T-helper 17 cell (primary cell): ENCODE data around the gene RPL10. TPM values are rescaled to one million over a fixed set of nuclear protein-coding genes. Genes with fewer than 3 reads are reported as not detected.

Source experiments
- ATAC-seq: fragments of 150-1000 bp; cut with Tn5 transposase; 2 replicates; pipeline ENCODE4 v1.10.0; 2021; ENCODE audit warnings: mild to moderate bottlenecking, moderate library complexity
- DNase-seq, 3 donors: peaks; one replicate each; pipeline versions ENCODE4 v3.0.0 to v3.0.0-alpha.2; 2020 to 2021
- H3K9me3 ChIP-seq: one replicate; pipeline ENCODE4 v1.7.0; 2013; ENCODE audit warnings: low read length, mild to moderate bottlenecking; ENCODE audit not compliant: control insufficient read depth, poor library complexity, severe bottlenecking
- H3K27ac Mint-ChIP-seq: one replicate; pipeline ENCODE4 v1.8.0; 2022; ENCODE audit warnings: mild to moderate bottlenecking, moderate library complexity, mixed read lengths
- H3K27me3 Mint-ChIP-seq: one replicate; pipeline ENCODE4 v1.8.0; 2022; ENCODE audit warnings: mixed read lengths
- H3K36me3 Mint-ChIP-seq: one replicate; pipeline ENCODE4 v1.8.0; 2022; ENCODE audit warnings: low read depth, mixed read lengths
- H3K4me1 Mint-ChIP-seq: one replicate; pipeline ENCODE4 v1.8.0; 2022; ENCODE audit warnings: mild to moderate bottlenecking, mixed read lengths
- H3K4me3 Mint-ChIP-seq: one replicate; pipeline ENCODE4 v1.8.0; 2022; ENCODE audit warnings: mild to moderate bottlenecking, moderate library complexity, mixed read lengths
- total RNA-seq, 4 donors: library from RNA in 2 of 4; stranded (reverse) in 2 of 4; gene quantifications; one replicate each; pipeline ENCODE4 v1.2.3 and lab custom pipeline; 2022 to 2026

RPL10 gene
- total RNA-seq, 2 donors from 2014 or later = 4,596 to 4,820 TPM

- ATAC-seq (no peak), DNase-seq (peak in 1 of 3 donors; percentile 6)
- Mint-ChIP-seq H3K36me3 (no peaks in the 10 kb centered on the region), H3K27me3 (no peaks in the 10 kb centered on the region), H3K4me1 (peaks cover 22% of the 10 kb centered on the region), H3K27ac (peak overlapping the region; percentile 3), H3K4me3 (no peak overlapping the region)
- H3K9me3 ChIP-seq = no peaks in the 10 kb centered on the region
Observed at GRCh38 chrX:154355094-154355775, 42.9 kb upstream of the RPL10 start.

GRCh38 chrX:154355776-154356140, 42.4 kb upstream of the RPL10 start:
- H3K36me3 Mint-ChIP-seq = no peaks in the 10 kb centered on the region
- no peaks in the 10 kb centered on the region for H3K27me3 Mint-ChIP-seq
- ATAC-seq (no peak), DNase-seq (no peak)
- peaks cover 22% of the 10 kb centered on the region for H3K4me1 Mint-ChIP-seq
- peak overlapping the region; percentile 3 for H3K27ac Mint-ChIP-seq
- no peaks in the 10 kb centered on the region for H3K9me3 ChIP-seq
- no peak overlapping the region for H3K4me3 Mint-ChIP-seq

- H3K4me1 Mint-ChIP-seq = peaks cover 20% of the 10 kb centered on the region
Observed at GRCh38 chrX:154356596-154356995, 41.6 kb upstream of the RPL10 start.

GRCh38 chrX:154357205-154357604, 41.0 kb upstream of the RPL10 start:
- peak in 1 of 3 donors; percentile 3 for DNase-seq
- ATAC-seq = no peak
- Mint-ChIP-seq H3K36me3 (no peaks in the 10 kb centered on the region), H3K4me1 (peaks cover 19% of the 10 kb centered on the region), H3K27ac (peak overlapping the region; percentile 2), H3K4me3 (peak overlapping the region; percentile 31), H3K27me3 (no peaks in the 10 kb centered on the region)
- H3K9me3 ChIP-seq = no peaks in the 10 kb centered on the region

More at GRCh38 chrX:154356596-154356995, 41.6 kb upstream of the RPL10 start:
- Mint-ChIP-seq H3K27ac (no peak overlapping the region), H3K4me3 (peak overlapping the region; percentile 72), H3K27me3 (no peaks in the 10 kb centered on the region), H3K36me3 (no peaks in the 10 kb centered on the region)
- ATAC-seq (no peak), DNase-seq (no peak)
- H3K9me3 ChIP-seq = no peaks in the 10 kb centered on the region

GRCh38 chrX:154358011-154358410, 40.2 kb upstream of the RPL10 start:
- Mint-ChIP-seq H3K4me1 (peaks cover 18% of the 10 kb centered on the region), H3K4me3 (peak overlapping the region; percentile 82), H3K27me3 (no peaks in the 10 kb centered on the region), H3K36me3 (peaks cover 2% of the 10 kb centered on the region), H3K27ac (no peak overlapping the region)
- DNase-seq = no peak
- no peaks in the 10 kb centered on the region for H3K9me3 ChIP-seq
- ATAC-seq = no peak

GRCh38 chrX:154358829-154359228, 39.3 kb upstream of the RPL10 start:
- ATAC-seq = no peak
- Mint-ChIP-seq H3K27me3 (no peaks in the 10 kb centered on the region), H3K36me3 (peaks cover 2% of the 10 kb centered on the region), H3K27ac (peak overlapping the region; percentile 78), H3K4me1 (peaks cover 13% of the 10 kb centered on the region), H3K4me3 (peak overlapping the region; percentile 82)
- DNase-seq = no peak
- no peaks in the 10 kb centered on the region for H3K9me3 ChIP-seq

- Mint-ChIP-seq H3K27me3 (no peaks in the 10 kb centered on the region), H3K27ac (no peak overlapping the region), H3K4me1 (peaks cover 13% of the 10 kb centered on the region), H3K36me3 (peaks cover 2% of the 10 kb centered on the region), H3K4me3 (no peak overlapping the region)
- no peaks in the 10 kb centered on the region for H3K9me3 ChIP-seq
- no peak for ATAC-seq
- DNase-seq = no peak
Observed at GRCh38 chrX:154359362-154360154, 38.6 kb upstream of the RPL10 start.

- ATAC-seq (no peak), DNase-seq (no peak)
- H3K4me3 Mint-ChIP-seq = peak overlapping the region; percentile 70
- H3K27me3 Mint-ChIP-seq = no peaks in the 10 kb centered on the region
- H3K36me3 Mint-ChIP-seq = peaks cover 2% of the 10 kb centered on the region
- peaks cover 16% of the 10 kb centered on the region for H3K4me1 Mint-ChIP-seq
- peak overlapping the region; percentile 75 for H3K27ac Mint-ChIP-seq
- H3K9me3 ChIP-seq = no peaks in the 10 kb centered on the region
Observed at GRCh38 chrX:154360155-154360713, 37.9 kb upstream of the RPL10 start.

GRCh38 chrX:154362085-154362742, 36.0 kb upstream of the RPL10 start:
- DNase-seq (no peak), ATAC-seq (no peak)
- H3K27me3 Mint-ChIP-seq = no peaks in the 10 kb centered on the region
- H3K9me3 ChIP-seq = no peaks in the 10 kb centered on the region
- peak overlapping the region; percentile 15 for H3K4me3 Mint-ChIP-seq
- peaks cover 11% of the 10 kb centered on the region for H3K4me1 Mint-ChIP-seq
- H3K27ac Mint-ChIP-seq = peak overlapping the region; percentile 75
- peaks cover 2% of the 10 kb centered on the region for H3K36me3 Mint-ChIP-seq

GRCh38 chrX:154363706-154364439, 34.3 kb upstream of the RPL10 start:
- Mint-ChIP-seq H3K4me3 (no peak overlapping the region), H3K27me3 (no peaks in the 10 kb centered on the region), H3K4me1 (peaks cover 12% of the 10 kb centered on the region), H3K36me3 (peaks cover 2% of the 10 kb centered on the region), H3K27ac (peak overlapping the region; percentile 91)
- no peaks in the 10 kb centered on the region for H3K9me3 ChIP-seq
- no peak for ATAC-seq
- no peak for DNase-seq

GRCh38 chrX:154365052-154365600, 33.1 kb upstream of the RPL10 start:
- ATAC-seq (no peak), DNase-seq (no peak)
- Mint-ChIP-seq H3K4me1 (peaks cover 10% of the 10 kb centered on the region), H3K4me3 (peak overlapping the region; percentile 80), H3K36me3 (peaks cover 2% of the 10 kb centered on the region), H3K27me3 (no peaks in the 10 kb centered on the region), H3K27ac (peak overlapping the region; percentile 91)
- H3K9me3 ChIP-seq = no peaks in the 10 kb centered on the region

GRCh38 chrX:154365997-154366665, 32.0 kb upstream of the RPL10 start:
- DNase-seq (no peak), ATAC-seq (no peak)
- no peaks in the 10 kb centered on the region for H3K9me3 ChIP-seq
- peaks cover 2% of the 10 kb centered on the region for H3K36me3 Mint-ChIP-seq
- peak overlapping the region; percentile 75 for H3K4me3 Mint-ChIP-seq
- peaks cover 10% of the 10 kb centered on the region for H3K4me1 Mint-ChIP-seq
- no peaks in the 10 kb centered on the region for H3K27me3 Mint-ChIP-seq
- no peak overlapping the region for H3K27ac Mint-ChIP-seq
